CD4-positive, alpha-beta T cell treated with Interleukin-12 subunit alpha and Interleukin-12 subunit beta, for 1 hour (primary cell): ENCODE measurements around the gene MYH10.
"Not testable (repeated sequence)": the region's sequence is repeated elsewhere in the genome, so short reads cannot be mapped to it uniquely, and the experiment has no call there.

Experiments used
- DNase-seq: peaks from one replicate; pipeline ENCODE4 v3.0.0-alpha.2; 2020

MYH10 gene

DNA sequence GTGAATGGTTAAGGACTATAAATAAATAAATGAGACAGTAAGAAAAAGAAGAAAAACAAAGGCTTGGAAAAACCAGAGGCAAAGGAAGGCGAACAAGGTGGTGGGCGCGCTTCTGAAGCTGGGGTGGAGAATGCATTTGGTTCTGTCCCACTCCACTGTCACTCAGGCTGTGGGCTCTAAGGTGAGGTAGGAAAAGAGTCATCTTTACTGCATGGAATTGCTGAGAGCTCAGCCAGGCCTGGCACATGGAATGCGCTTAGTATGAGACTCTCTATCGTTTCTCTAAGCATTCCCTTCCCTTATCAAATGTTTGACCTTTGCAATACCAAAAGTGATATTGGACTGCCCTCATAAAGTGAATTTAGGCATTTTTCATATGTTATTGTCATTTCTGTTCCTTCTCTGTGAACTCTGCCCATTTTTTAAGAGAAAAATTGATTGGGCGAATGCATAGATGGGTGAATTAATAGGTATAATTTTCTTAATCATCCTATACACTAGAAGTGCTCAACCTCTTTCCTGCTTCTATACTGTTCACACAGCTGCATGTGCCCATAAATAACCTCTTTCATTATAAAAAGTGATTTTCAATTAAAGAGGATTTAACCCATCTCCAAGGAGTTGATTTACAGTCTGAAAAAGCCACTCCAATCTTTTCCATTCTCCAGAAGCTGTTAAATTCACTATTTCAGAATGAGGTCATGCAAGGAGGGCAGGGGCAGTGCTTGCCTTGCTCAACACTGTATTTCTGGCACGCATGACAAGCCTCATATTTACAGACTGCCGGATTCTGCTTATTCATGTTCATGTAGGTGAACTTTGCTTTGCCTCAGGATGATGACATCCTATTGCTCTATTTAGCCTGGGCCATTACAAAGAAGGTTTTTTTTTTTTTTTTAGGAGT is 87.7 kb downstream of the MYH10 start:
- DNase-seq: no peak

DNA sequence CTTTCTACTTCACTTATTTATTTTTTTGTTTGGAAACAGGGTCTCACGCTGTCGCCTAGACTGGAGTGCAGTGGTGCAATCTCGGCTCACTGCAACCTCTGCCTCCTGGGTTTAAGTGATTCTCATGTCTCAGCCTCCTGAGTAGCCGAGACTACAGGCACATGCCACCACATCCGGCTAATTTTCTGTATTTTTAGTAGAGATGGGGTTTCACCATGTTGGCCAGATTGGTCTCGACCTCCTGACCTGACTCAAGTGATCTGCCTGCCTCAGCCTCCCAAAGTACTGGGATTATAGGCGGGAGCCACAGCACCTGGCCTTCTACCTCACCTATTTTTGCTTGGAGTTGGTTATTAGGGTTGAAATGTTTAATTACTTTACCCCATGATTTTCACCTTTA is 90.5 kb downstream of the MYH10 start:
- not testable (repeated sequence) for DNase-seq

DNA sequence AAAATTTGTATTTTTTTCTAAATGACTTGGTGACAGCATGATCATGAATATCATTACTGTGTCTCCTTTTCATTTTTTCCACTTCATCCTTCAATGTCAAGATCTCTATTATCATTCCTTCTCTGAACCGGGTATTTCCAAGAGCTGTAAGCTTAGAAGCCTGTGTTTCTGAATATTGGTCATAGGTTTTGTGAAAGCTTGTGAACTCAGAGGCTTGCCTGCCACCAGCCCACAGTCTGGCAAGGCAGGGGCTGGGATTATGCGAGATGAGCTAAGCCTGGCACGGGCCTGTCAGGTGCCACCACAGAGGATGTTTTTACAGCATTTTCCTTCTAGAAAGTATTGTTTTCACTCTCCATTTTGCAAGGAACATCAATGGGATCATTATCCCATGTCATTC is 92.8 kb downstream of the MYH10 start:
- DNase-seq: no peak

DNA sequence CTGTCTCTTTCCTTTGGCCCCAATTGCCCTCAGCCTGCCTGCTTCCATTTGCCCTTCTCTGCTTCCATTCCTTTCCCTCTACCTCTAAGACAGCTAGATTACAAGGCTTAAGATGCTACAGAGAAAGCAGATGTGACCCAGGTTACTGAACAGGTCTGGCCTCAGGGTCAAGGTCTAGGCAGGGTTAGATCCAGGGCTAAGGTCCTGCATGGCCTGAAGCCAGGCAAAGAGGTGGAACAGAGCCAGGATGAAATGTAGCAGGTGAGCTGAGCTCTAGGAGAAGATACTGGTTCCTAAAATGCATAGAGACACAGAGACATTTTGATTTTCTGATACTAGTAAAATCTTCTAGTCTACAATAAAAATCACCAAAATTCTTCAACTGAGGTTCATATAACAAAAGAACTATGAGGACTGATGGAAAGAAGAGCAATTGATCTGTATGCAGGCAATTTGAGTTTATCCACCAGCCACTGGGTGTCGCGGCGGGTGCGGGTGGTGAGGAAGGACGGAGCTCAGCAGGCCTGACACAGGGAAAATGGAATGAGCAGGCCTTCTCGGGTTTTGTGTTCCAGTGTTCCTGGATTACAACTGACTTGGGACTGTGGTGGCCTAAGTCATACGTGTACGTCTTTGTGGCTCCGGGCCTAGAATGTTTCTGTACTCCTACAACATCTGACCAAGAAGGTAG is 95.9 kb downstream of the MYH10 start:
- no peak for DNase-seq

DNA sequence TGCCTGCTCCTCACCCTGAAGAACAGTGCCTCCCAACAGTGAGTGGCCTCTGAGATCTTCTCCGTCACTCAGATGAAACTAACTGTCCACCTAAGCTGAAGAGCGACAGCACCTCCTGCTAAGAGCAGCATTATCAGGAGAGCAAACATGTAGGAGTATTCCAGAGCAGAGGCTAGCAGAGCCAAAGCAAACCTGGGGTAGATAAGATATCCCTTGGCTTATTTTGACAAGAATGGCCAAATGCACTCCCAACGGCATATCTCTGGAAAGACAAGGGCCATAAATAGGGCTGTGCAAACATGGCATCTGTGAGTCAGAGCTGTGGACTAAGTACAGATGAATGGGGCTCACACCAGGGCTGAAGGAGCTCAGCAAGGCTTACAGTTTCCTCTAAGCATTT is 98.5 kb downstream of the MYH10 start:
- DNase-seq: no peak

DNA sequence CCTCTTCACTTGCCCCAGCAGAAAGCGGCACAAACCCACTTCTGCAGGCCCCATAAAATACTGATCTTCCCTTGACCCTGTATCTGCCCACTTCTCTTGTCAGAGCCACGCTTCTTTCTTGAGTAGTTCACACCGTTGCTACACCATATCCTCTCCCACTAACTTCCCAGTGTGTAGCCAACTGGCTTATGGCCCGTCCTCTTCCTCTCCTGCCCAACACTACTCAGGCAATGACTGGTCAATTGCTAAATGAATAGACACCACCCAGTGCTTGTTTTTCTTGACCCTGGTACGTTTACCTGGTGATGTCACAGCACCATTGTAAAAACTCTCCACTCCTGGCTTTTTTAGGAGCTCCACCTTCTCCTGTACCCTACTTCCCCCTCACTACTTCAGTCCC is 107.9 kb downstream of the MYH10 start:
- DNase-seq: no peak

DNA sequence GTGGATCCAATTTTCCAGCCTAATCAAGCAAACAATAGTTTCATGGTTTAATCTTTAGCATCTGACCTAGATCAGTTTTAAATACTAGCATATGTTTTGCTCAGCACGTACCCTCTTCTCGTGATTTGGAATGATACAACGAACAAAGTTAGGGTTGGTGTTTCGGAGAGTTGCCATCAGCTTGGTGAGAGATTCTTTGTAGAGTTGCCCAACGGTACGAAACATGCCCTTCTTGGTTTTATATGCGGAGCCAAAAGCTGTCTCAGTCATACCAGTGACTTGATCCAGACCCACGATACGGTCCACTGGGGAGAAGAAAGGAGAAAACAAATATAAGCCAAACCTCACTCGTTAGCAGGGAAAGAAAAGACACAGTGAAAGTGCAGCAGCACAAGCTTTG is 109.5 kb downstream of the MYH10 start:
- no peak for DNase-seq

DNA sequence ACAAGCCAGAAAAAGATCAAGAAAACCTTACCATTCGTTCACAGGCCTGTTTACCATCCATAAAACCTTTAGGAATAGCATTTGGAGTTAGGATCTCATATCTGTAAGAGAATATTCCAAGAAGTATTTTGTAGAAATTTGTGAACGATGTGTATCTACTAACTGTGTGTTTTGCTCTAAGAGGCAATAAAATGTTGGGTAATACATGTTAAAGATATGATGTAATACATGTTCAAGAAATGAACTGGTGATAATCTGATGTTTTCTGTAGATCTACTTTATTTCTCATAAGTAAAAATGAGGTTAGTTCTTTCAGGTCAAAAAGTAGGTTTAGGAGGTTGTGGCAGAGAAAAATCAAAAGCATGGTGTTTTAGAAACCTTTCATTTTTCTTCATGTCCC is 111.7 kb downstream of the MYH10 start:
- no peak for DNase-seq

DNA sequence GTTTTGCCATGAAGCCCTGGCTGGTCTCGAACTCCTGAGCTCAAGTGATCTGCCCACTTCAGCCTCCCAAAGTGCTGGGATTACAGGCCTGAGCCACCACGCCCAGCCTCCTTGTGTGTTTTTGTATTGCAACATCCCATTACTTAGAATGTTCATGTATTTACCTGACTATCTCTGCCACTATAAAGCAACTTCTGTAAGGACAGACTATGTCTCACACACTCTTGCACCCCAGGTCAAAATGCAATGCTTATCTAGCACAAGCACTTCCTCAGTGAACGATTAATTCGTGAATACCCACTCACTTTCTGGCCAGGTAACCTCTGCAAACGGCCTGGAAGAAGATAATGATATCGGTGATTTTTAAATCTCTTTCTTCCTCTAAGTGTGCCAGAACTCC is 112.2 kb downstream of the MYH10 start:
- no peak for DNase-seq

DNA sequence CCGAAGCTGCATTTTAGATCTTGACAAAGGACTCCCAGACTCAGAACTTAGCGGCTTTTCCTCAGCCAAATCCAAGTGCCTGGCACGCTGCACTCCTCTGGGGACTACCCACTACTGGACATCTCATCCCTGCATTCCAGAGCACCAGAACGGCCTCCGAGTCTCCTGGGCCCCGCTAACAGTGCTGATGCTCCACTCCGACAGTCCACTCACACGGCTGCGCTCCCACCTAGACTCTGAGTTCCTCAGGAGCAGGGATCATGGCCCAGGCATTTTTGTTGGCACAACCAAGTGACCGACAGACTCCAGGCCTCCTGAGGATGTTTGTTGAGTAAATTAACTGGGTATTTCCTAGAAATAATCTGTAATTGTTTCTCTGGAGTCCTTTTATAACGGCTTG is 115.7 kb downstream of the MYH10 start:
- no peak for DNase-seq

DNA sequence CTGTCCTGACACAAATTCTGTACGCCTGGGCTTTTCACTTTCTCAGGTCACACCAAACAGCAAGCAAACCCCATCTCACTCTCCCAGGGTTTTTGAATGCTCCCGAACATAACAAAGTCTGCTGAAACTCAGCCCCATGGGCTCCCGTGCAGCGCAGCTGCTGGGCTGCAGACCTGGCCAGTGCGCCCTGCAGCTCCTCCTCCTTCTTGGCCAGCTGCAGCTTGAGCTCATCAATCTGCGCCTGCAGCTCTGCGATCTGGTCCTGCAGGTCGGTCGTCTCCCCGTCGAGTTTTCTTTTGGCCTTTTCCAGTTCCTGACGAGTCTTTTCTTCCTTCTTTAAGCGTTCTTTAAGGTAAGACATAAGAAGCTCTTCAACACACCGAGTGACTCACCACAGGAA is 124.4 kb downstream of the MYH10 start:
- DNase-seq: no peak

DNA sequence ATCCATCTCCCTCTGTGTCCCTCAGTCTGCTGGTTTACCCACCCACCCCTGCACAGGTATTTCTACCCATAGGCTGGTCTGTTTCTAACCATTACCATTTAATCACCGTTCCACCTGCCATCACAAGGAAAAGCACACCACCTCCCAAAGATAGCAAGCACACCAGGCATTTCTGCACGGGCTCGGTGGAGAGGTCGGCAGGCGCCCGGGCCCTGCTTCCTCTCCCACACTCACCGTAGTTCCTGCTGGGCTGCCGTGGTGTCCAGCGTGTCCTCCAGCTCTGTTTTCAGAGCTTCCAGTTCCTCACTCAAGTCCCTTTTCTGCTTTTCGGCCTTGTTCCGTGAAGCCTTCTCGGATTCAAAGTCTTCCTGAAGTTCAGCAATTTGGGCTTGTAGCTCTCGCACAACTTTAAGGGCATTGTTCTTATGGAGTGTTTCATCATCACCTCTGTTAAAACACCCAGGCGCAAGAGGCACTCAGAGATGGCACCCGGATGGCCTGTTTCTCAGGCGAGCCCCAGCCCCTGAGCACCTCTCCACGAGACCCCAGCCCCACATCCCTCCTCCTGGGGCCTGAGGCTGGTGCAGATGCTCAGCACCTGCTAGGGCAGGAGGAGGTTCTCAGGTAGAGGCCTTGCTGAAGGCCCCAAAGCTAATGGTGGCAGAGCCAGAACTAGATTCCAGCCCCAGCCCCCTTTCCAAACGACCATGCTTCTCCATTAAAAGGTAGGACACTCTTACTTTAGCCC is 125.9 kb downstream of the MYH10 start:
- no peak for DNase-seq

DNA sequence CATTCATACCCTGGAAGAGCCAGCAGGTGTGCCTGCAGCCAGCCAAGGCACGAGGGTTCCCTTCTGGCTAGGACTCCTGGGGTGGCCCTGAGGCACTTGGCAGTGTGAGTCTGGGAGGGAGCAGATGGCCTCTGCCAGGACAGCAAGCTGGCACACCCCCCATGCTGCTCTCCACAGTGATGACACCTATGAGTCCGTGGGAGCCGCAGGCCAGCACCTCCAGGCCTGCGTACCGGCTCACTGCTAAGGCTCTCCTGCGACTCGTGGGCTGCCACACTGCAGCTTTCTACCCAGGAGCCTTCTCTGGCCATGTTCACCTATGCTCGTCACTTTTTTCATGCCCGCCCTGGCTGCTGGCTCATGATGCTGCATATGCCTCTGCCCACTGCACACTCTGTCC is 126.7 kb downstream of the MYH10 start:
- DNase-seq: no peak

DNA sequence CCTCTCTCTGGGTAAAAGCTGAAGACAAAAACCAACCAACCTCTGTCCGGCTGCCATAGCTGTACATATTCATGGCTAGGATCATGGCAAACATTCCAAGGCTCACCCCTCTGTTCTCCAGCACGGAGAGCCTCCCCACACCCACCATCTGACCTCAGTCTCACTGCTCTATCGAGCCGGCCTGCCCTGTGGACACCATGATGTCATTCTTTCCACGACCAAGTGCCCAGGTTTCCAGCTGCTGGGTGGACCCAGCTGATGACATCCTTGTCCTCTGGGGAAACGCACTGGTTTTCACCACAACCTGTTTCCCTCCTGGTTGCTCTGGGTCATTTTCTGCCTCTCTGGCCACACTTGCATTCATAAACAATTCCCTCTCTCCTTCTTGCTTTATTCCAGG is 127.2 kb downstream of the MYH10 start:
- no peak for DNase-seq

DNA sequence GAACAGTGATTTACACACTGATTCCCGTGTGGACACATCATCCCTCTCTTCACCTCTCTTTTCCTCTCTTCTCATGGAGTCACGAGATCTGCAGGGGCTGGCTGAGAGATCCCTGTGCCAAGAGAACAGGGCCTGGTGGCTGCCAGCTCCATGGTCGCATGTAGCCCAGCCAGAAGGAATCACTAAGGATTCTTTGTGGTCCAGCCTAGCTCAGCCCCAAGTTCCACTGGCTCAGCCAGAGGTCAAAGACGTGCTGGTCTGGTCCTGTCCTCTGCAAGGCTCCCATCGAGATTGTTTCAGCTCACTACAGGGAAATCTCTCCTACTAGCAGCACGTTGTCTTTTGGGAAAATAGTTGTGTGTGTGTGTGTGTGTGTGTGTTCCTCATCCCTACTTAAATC is 128.4 kb downstream of the MYH10 start:
- no peak for DNase-seq

DNA sequence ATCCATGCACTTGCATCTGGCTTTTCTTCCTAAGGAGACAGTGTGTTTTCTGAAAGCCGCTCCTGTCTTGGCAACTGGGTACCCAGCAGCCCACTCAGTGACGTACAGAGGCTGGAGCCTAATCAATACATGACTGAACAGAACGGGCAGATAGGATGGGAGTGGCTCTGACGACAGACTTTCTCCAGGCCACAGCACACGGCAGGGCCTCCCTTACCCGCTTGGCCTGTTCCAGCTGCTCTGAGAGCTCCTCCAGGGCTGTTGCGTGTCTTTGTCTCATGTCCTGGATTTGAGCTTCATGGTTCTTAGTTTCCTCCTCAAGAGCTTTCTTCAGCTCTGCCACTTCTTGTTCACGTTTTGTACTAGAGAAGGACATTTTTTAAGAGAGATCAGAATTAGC is 129.9 kb downstream of the MYH10 start:
- DNase-seq: no peak

DNA sequence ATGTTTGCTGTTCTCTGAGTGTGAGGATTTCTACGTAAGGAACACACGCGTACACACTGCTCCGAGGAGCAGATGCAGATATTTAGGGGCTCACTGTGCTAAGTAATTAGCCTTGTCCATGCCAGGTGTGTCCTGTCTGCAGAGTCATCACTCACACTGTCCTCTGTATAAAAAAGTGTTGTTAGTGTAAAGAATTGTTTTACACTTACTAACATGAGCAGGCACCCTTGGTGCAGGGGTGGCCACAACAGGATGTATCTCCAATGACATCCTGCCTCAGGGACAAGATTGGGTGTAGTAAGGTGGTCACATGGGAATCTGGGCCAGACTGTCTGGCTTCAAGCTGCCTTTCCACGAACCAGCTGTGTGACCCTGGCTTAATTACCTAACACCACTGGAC is 130.9 kb downstream of the MYH10 start:
- no peak for DNase-seq

DNA sequence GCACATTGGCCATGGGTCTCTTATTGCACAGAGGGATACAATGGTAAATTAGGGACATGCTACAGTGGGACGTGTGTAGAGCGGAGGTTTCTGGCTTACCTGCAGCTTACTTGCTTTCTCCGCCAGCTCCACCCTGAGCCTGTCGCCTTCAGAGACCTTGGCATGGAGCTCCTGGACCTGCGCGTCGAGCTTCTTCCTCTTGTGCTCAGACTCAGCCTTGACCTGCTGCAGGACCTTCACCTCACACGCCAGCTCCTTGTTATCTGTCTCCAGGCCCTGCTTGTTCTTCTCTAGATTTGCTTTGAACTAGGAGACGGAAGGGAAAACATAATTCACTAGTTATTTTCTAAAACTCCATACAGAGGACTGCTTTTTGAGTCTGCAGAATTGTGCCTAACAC is 131.4 kb downstream of the MYH10 start:
- DNase-seq: no peak

DNA sequence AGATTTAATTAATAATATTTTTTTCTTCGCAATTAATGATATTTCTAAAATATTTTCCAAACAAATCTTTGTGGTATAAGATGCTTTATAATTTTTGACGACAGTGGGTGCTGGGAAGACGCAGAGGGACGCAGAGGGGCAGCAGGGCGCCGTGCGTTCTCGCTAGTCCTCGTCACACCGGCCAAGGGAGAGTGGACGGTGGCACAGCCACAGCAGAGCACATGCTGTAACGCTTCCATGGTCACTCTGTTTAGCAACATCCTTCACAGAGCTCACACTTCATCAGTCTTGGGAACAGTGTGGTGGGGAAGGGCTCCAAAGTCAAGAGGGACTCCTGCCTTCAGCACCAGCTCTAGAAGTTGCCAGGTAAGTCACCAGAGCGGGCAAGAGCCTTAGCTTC is 134.4 kb downstream of the MYH10 start:
- no peak for DNase-seq

DNA sequence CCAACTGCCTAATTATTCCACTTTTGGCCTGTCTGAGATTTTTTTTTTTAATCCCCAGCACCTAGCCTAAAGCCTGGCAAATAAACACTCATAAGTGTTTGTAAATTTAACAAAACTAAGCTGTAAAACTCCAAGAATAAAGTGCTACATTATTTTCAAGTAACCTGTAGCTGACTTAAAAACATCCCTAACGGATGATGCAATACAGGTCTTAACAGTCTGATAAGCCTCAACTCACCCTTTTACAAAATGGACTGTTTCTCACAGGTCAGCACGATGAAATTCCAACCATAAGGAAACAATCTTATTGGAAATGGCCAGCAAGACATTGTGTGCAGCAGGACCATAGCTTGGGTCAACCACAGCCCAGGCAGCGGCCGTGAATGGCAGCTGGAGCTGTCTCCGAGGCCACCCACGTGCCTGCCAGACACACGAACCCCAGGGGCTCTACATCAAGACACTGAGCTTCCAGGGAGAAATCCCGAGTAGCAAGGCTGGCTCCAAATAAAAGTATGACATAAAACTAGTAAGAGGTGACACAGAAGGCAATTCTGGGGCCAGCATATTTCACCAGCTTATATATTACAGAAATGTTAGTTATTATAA is 135.9 kb downstream of the MYH10 start:
- DNase-seq: no peak

DNA sequence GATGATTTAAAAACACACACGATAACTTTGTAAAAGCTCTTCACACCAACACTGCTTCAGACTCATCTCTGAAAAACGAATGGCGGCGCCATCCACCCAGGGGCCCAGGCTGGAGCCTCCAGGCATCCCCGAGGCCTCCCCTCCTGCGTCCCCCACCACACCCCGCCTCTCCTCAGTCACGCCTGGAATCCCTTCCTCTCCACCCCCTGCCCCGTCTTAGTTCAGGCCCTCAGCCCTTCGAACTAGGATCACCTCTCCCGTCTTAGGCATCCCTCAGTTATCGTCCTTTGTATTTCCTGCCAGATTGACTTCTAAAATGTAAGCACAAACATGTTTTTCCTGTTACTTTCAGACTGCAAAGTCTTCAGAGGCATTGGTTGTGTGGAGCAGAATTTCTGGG is 136.5 kb downstream of the MYH10 start:
- no peak for DNase-seq

DNA sequence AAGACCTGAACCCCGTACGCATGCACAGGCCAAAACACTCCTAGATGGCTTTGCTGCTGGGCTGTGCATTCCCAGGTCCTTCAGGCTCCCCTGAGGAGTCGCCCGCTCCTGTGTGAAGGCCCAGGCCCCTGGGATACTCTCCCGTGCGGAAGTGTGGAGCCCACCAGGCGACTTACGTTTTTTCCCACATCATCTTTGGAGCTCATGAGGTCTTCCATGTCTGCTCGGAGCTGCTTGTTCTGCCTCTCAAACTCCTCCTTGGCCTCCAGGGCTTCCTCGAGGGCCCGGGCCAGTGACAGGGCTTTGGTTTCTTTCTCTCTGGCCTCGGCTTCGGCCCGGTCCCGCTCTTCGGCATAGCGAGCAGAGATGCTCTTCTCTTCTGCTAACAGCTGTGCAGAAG is 138.4 kb downstream of the MYH10 start:
- no peak for DNase-seq

DNA sequence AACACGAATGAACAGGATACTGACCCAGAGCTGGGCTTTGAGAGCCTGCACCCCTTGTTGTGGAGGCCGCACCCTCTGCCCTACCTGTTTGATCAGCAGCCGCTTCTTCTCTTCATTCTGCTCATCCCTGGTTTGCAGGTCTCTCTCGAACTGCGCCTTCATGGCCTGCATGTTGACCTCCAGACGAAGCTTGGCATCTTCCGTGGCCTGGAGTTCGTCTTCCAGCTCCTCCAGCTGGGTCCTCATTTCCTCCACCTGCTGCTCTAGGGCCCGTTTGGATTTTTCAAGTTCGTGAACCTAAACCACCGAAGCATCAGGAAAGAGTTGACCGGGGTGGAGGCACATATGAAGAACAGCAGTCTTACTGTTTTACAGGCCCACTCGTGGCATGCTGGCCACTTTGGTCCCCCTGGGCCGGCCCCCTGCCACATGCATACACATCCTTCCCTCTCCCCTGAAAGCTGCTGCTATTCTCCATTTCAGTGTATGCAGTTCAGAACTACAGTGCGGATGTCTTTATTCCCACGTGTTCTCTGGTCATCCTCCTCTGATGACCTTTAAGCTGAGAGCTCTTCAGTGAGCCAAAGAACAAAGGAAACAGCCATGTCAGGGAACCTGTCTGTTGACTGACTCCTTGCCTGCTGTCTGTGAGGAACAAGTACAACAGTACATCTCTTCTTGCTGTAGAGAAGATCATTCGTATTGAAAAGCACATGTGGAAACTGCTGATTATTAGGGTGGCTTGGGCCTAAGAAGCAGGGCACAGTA is 140.1 kb downstream of the MYH10 start:
- no peak for DNase-seq
